Measurements from ENCODE around the gene DSTYK. TPM values are rescaled to one million over a fixed set of nuclear protein-coding genes. Genes with fewer than 3 reads are reported as not detected.

DSTYK gene
- total RNA-seq, 1 donor from 2014 or later: 9.2 TPM

- TF ChIP-seq CTCF (IDR thresholded peaks at IDR 0.05; ENCODE audit: partially characterized antibody, unreplicated experiment): no peak
- Mint-ChIP-seq H3K4me1 (ENCODE audit: low read depth, unreplicated experiment) (peaks cover 5% of the 10 kb centered on the region), H3K9me3 (ENCODE audit: unreplicated experiment) (peaks cover 6% of the 10 kb centered on the region), H3K4me3 (ENCODE audit: unreplicated experiment) (peak overlapping the region; percentile 85), H3K36me3 (ENCODE audit: unreplicated experiment) (no peaks in the 10 kb centered on the region), H3K27ac (ENCODE audit: unreplicated experiment) (peak overlapping the region; percentile 90), H3K27me3 (ENCODE audit: unreplicated experiment) (peaks cover 2% of the 10 kb centered on the region)
- no peak for DNase-seq
These were observed 486 bp upstream of the DSTYK start for GRCh38 chr1:205211839-205212536.

- DNase-seq: no peak
- H3K4me3 Mint-ChIP-seq (ENCODE audit: unreplicated experiment): peak overlapping the region; percentile 89
- peaks cover 2% of the 10 kb centered on the region for H3K27me3 Mint-ChIP-seq (ENCODE audit: unreplicated experiment)
- peaks cover 5% of the 10 kb centered on the region for H3K4me1 Mint-ChIP-seq (ENCODE audit: low read depth, unreplicated experiment)
- no peak for TF ChIP-seq CTCF (IDR thresholded peaks at IDR 0.05; ENCODE audit: partially characterized antibody, unreplicated experiment)
- peak overlapping the region; percentile 89 for H3K27ac Mint-ChIP-seq (ENCODE audit: unreplicated experiment)
- no peaks in the 10 kb centered on the region for H3K36me3 Mint-ChIP-seq (ENCODE audit: unreplicated experiment)
- peaks cover 6% of the 10 kb centered on the region for H3K9me3 Mint-ChIP-seq (ENCODE audit: unreplicated experiment)
These were observed 740 bp downstream of the DSTYK start for GRCh38 chr1:205210756-205211168.

GRCh38 chr1:205208811-205209210 lies 2.7 kb downstream of the DSTYK start:
- no peaks in the 10 kb centered on the region for H3K36me3 Mint-ChIP-seq (ENCODE audit: unreplicated experiment)
- no peak overlapping the region for H3K27ac Mint-ChIP-seq (ENCODE audit: unreplicated experiment)
- H3K27me3 Mint-ChIP-seq (ENCODE audit: unreplicated experiment): peaks cover 4% of the 10 kb centered on the region
- peak overlapping the region; percentile 34 for H3K4me3 Mint-ChIP-seq (ENCODE audit: unreplicated experiment)
- no peak for DNase-seq
- TF ChIP-seq CTCF (IDR thresholded peaks at IDR 0.05; ENCODE audit: partially characterized antibody, unreplicated experiment): no peak
- peaks cover 6% of the 10 kb centered on the region for H3K9me3 Mint-ChIP-seq (ENCODE audit: unreplicated experiment)
- peaks cover 8% of the 10 kb centered on the region for H3K4me1 Mint-ChIP-seq (ENCODE audit: low read depth, unreplicated experiment)

- H3K9me3 Mint-ChIP-seq (ENCODE audit: unreplicated experiment): peaks cover under 1% of the 10 kb centered on the region
- H3K36me3 Mint-ChIP-seq (ENCODE audit: unreplicated experiment): no peaks in the 10 kb centered on the region
- DNase-seq: no peak
- TF ChIP-seq CTCF (IDR thresholded peaks at IDR 0.05; ENCODE audit: partially characterized antibody, unreplicated experiment): no peak
- H3K4me1 Mint-ChIP-seq (ENCODE audit: low read depth, unreplicated experiment): peaks cover 5% of the 10 kb centered on the region
- H3K27ac Mint-ChIP-seq (ENCODE audit: unreplicated experiment): no peak overlapping the region
- H3K4me3 Mint-ChIP-seq (ENCODE audit: unreplicated experiment): no peak overlapping the region
- peaks cover 1% of the 10 kb centered on the region for H3K27me3 Mint-ChIP-seq (ENCODE audit: unreplicated experiment)
These were observed 6.4 kb downstream of the DSTYK start for GRCh38 chr1:205205055-205205454.

GRCh38 chr1:205204552-205204951 lies 7.0 kb downstream of the DSTYK start:
- no peak for DNase-seq
- H3K9me3 Mint-ChIP-seq (ENCODE audit: unreplicated experiment): no peaks in the 10 kb centered on the region

More at GRCh38 chr1:205204552-205204951, 7.0 kb downstream of the DSTYK start:
- Mint-ChIP-seq H3K27me3 (ENCODE audit: unreplicated experiment) (peaks cover 1% of the 10 kb centered on the region), H3K27ac (ENCODE audit: unreplicated experiment) (no peak overlapping the region), H3K4me1 (ENCODE audit: low read depth, unreplicated experiment) (peaks cover 7% of the 10 kb centered on the region), H3K4me3 (ENCODE audit: unreplicated experiment) (no peak overlapping the region), H3K36me3 (ENCODE audit: unreplicated experiment) (no peaks in the 10 kb centered on the region)
- TF ChIP-seq CTCF (IDR thresholded peaks at IDR 0.05; ENCODE audit: partially characterized antibody, unreplicated experiment): no peak
